PC-9 (cell line): Measurements from ENCODE around the gene OR9I1. TPM values are rescaled to one million over a fixed set of nuclear protein-coding genes. Genes with fewer than 3 reads are reported as not detected.

Experiments
- BruUV-seq: library from RNA; stranded (reverse); fragments of 400-500 nt; replicated peaks from 2 replicates; lab custom pipeline; 2021; lab: Mats Ljungman, UMichigan
- CTCF ChIA-PET: fragments of 300-600 bp; sonication (Branson Sonifier 250); formaldehyde crosslinking; loops from one replicate; lab custom pipeline; 2022; ENCODE audit warnings: antibody characterized with exemption; lab: Charles Lee
- POLR2A ChIA-PET: fragments of 300-600 bp; sonication (Branson Sonifier 250); formaldehyde crosslinking; loops from one replicate; lab custom pipeline; 2022; ENCODE audit warnings: antibody characterized with exemption; ENCODE audit not compliant: unreplicated experiment; lab: Charles Lee
- DNase-seq, 2 experiments: peaks; one replicate each; pipeline versions ENCODE4 v3.0.0 to v3.0.0-alpha.2; 2015 to 2022; ENCODE audit warnings: mixed read lengths in 1 of 2
- H2AFZ ChIP-seq: fragments of 200-600 bp; sonication (generic); 2 replicates; pipeline ENCODE4 v1.8.1; 2017; ENCODE audit warnings: antibody characterized with exemption
- H3F3A ChIP-seq: fragments of 200-600 bp; sonication (generic); 2 replicates; pipeline ENCODE4 v1.8.1; 2017; ENCODE audit warnings: antibody characterized with exemption, mild to moderate bottlenecking, low read depth; ENCODE audit not compliant: insufficient read depth
- H3K27ac ChIP-seq: fragments of 200-600 bp; sonication (generic); 2 replicates; pipeline ENCODE4 v1.6.1; 2016; ENCODE audit warnings: mixed run types
- H3K27me3 ChIP-seq: fragments of 200-600 bp; sonication (generic); 2 replicates; pipeline ENCODE4 v1.6.1; 2016; ENCODE audit warnings: low read depth, mixed run types; ENCODE audit not compliant: insufficient read depth
- H3K36me3 ChIP-seq: fragments of 200-600 bp; sonication (generic); 2 replicates; pipeline ENCODE4 v1.6.1; 2016; ENCODE audit warnings: low read depth, mixed run types
- H3K4me1 ChIP-seq: fragments of 200-600 bp; sonication (generic); replicated peaks from 2 replicates; pipeline ENCODE4 v1.6.1; 2016; ENCODE audit warnings: mixed run types; ENCODE audit not compliant: insufficient read depth
- H3K4me2 ChIP-seq: fragments of 200-600 bp; sonication (generic); 2 replicates; pipeline ENCODE4 v1.6.1; 2017; ENCODE audit warnings: mixed run types
- H3K4me3 ChIP-seq: fragments of 200-600 bp; sonication (generic); 2 replicates; pipeline ENCODE4 v1.6.1; 2016; ENCODE audit warnings: mixed run types
- H3K79me2 ChIP-seq: fragments of 200-600 bp; sonication (generic); 2 replicates; pipeline ENCODE4 v1.6.1; 2017; ENCODE audit warnings: low read depth, mixed run types
- H3K9me2 ChIP-seq: fragments of 200-600 bp; sonication (generic); 2 replicates; pipeline ENCODE4 v1.8.1; 2017; ENCODE audit warnings: mild to moderate bottlenecking; ENCODE audit not compliant: insufficient read depth
- H3K9me3 ChIP-seq: fragments of 200-600 bp; sonication (generic); 2 replicates; pipeline ENCODE4 v1.8.1; 2016; ENCODE audit warnings: low read depth; ENCODE audit not compliant: insufficient read depth
- H4K20me1 ChIP-seq: fragments of 200-600 bp; sonication (generic); 2 replicates; pipeline ENCODE4 v1.8.1; 2017; ENCODE audit not compliant: insufficient read depth
- EZH2 ChIP-seq: fragments of 200-600 bp; sonication (generic); IDR thresholded peaks from 2 replicates; pipeline ENCODE4 v1.8.0; 2017; ENCODE audit warnings: antibody characterized with exemption, low read depth
- intact Hi-C: fragments of 100-400 bp; cut with micrococcal nuclease; formaldehyde crosslinking; loops from one replicate; pipeline ENCODE4 v1.10.0; 2022; ENCODE audit not compliant: unreplicated experiment
- total RNA-seq: library from RNA; stranded (reverse); gene quantifications from 2 replicates; pipeline ENCODE4 v1.2.3, GENCODE V29; 2021
- TF ChIP-seq, protein P1 (sequence below): fragments of 200-600 bp; sonication (generic); conservative IDR thresholded peaks from 2 replicates; pipeline ENCODE4 v1.6.1; 2017; ENCODE audit warnings: mixed run types, antibody characterized with exemption, mild to moderate bottlenecking, moderate library complexity

OR9I1 gene
- total RNA-seq, 1 experiment from 2014 or later = not detected

DNA sequence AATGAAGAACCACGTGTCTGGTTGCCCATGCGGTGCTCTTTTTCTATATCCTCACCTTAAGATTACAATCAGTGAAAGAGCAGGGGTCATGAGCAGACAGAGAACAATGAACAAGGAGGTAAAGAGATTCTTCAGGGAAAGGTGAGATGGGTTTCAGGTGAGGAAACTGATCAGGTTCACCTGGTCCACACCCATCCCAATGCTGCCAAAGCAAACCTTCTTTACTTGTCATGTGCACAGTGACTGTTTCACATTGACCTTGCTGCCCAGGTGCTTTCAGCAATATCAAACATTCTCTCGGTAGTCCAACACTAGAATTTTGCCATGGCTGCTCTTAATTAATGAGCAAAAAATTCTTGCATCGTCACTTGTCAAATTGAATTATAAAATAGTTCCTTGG, 39.1 kb upstream of the OR9I1 start:
- Histone ChIP-seq H4K20me1 (no peaks in the 10 kb centered on the region), H3K4me2 (no peak overlapping the region), H2AFZ (no peak overlapping the region), H3K79me2 (no peaks in the 10 kb centered on the region), H3K9me3 (no peaks in the 10 kb centered on the region), H3K36me3 (no peaks in the 10 kb centered on the region), H3K9me2 (no peaks in the 10 kb centered on the region; the same call in 1 of the 2 replicates), H3K27ac (no peak overlapping the region), H3K4me3 (no peak overlapping the region), H3K27me3 (0 out of 2 replicates have a peak, but pooled peaks cover 6% of the 10 kb centered on the region), H3F3A (no peaks in the 10 kb centered on the region), H3K4me1 (no peaks in the 10 kb centered on the region)
- TF ChIP-seq, protein P1, sequence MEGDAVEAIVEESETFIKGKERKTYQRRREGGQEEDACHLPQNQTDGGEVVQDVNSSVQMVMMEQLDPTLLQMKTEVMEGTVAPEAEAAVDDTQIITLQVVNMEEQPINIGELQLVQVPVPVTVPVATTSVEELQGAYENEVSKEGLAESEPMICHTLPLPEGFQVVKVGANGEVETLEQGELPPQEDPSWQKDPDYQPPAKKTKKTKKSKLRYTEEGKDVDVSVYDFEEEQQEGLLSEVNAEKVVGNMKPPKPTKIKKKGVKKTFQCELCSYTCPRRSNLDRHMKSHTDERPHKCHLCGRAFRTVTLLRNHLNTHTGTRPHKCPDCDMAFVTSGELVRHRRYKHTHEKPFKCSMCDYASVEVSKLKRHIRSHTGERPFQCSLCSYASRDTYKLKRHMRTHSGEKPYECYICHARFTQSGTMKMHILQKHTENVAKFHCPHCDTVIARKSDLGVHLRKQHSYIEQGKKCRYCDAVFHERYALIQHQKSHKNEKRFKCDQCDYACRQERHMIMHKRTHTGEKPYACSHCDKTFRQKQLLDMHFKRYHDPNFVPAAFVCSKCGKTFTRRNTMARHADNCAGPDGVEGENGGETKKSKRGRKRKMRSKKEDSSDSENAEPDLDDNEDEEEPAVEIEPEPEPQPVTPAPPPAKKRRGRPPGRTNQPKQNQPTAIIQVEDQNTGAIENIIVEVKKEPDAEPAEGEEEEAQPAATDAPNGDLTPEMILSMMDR = no peak
- no peak for TF ChIP-seq EZH2
- no peak for DNase-seq
- CTCF ChIA-PET = interaction anchor here (0.6 kb wide), 1 partner anchor 32 kb away, joined by 9 read pairs; no protein-coding TSS in a partner anchor
- POLR2A ChIA-PET = no interaction called here
- intact Hi-C loops = no loop called here
- no TSS peak for BruUV-seq

DNA sequence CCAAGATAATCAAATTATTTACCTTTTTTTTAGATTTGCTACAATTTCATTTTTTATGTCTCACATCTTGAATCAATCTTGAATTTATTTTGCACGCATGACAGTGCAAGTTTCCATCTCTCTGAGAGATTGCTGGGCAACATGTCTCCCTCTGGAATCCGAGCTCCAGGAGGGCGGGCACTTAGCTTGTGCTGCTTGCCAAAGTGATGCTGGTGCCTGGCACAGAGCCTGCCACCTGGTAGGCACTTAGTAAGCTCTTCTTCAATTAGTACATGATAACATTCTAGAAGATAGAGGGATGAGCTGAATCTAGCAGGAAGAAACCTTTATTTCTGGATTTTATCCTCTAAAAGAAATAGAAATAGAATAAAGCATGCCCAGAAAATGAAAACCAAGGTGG, 27.5 kb upstream of the OR9I1 start:
- CTCF ChIA-PET = no interaction called here
- no peaks in the 10 kb centered on the region for H3K79me2 ChIP-seq
- no peaks in the 10 kb centered on the region for H4K20me1 ChIP-seq
- no peaks in the 10 kb centered on the region for H3F3A ChIP-seq
- H3K9me3 ChIP-seq = no peaks in the 10 kb centered on the region
- H3K27ac ChIP-seq = no peak overlapping the region
- DNase-seq = no peak
- no peaks in the 10 kb centered on the region for H3K9me2 ChIP-seq
- no peaks in the 10 kb centered on the region for H3K36me3 ChIP-seq
- no peaks in the 10 kb centered on the region for H3K4me1 ChIP-seq
- H3K27me3 ChIP-seq = no peaks in the 10 kb centered on the region
- no TSS peak for BruUV-seq
- intact Hi-C loops = no loop called here
- no peak overlapping the region for H3K4me2 ChIP-seq
- TF ChIP-seq EZH2 = no peak
- TF ChIP-seq, protein P1 = no peak
- POLR2A ChIA-PET = no interaction called here
- H3K4me3 ChIP-seq = no peak overlapping the region
- H2AFZ ChIP-seq = no peak overlapping the region

DNA sequence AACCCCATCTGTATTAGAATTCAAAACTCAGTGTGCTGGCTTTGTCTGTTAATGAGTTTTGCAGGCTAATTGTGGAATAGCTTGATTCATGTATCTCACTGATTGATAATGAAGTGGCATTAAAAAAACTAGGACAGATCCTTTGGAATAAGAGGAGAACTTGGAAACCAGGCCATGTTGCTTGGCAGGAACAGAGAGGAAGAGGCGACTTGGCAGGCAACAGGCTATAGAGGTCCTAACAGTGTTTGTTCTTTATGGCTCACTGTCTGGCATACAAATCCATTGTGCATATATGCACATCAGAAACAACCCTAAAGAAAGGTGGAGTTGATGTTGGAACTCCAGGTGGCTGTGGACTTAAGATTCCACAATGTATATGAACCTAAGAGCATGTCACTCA, 17.4 kb upstream of the OR9I1 start:
- Histone ChIP-seq H3K9me2 (no peaks in the 10 kb centered on the region), H3F3A (no peaks in the 10 kb centered on the region), H3K79me2 (no peaks in the 10 kb centered on the region), H3K27me3 (no peaks in the 10 kb centered on the region), H3K4me3 (no peak overlapping the region), H3K4me2 (no peak overlapping the region), H3K4me1 (no peaks in the 10 kb centered on the region), H3K9me3 (no peaks in the 10 kb centered on the region), H2AFZ (no peak overlapping the region), H4K20me1 (no peaks in the 10 kb centered on the region), H3K27ac (no peak overlapping the region), H3K36me3 (no peaks in the 10 kb centered on the region)
- intact Hi-C loops = no loop called here
- no peak for DNase-seq
- TF ChIP-seq EZH2 = no peak
- TF ChIP-seq, protein P1 = no peak
- POLR2A ChIA-PET = no interaction called here
- BruUV-seq = no TSS peak
- CTCF ChIA-PET = no interaction called here
